Upper lobe of right lung (tissue), 1 donor: ENCODE data around the gene EIF1AD. TPM values are rescaled to one million over a fixed set of nuclear protein-coding genes. Genes with fewer than 3 reads are reported as not detected.

Source experiments
- ATAC-seq: fragments of 200-7000 bp; cut with Tn5 transposase; one replicate; pipeline ENCODE4 v1.9.1; 2020; ENCODE audit warnings: mild to moderate bottlenecking, moderate library complexity
- DNase-seq: peaks from one replicate; pipeline ENCODE4 v3.0.0-alpha.2; 2020
- H3K27ac ChIP-seq: fragments of 200-600 bp; one replicate; pipeline ENCODE4 v1.8.0; 2022
- H3K27me3 ChIP-seq: fragments of 200-600 bp; one replicate; pipeline ENCODE4 v1.8.0; 2022; ENCODE audit warnings: mild to moderate bottlenecking
- H3K36me3 ChIP-seq: fragments of 200-600 bp; one replicate; pipeline ENCODE4 v1.8.0; 2022
- H3K4me1 ChIP-seq: fragments of 200-600 bp; one replicate; pipeline ENCODE4 v1.8.0; 2022
- H3K4me3 ChIP-seq: fragments of 200-600 bp; one replicate; pipeline ENCODE4 v1.8.0; 2022; ENCODE audit warnings: mild to moderate bottlenecking
- H3K9me3 ChIP-seq: fragments of 200-600 bp; one replicate; pipeline ENCODE4 v1.8.0; 2022
- CTCF ChIP-seq: fragments of 200-600 bp; IDR thresholded peaks from one replicate; pipeline ENCODE4 v1.8.0; 2022; ENCODE audit warnings: antibody characterized with exemption
- intact Hi-C: fragments of 100-400 bp; cut with DNase I; formaldehyde crosslinking; loops from one replicate; pipeline ENCODE4 v1.11.0; 2022
- total RNA-seq: library from RNA; stranded (reverse); fragmentation: NEBNext Ultra II Directional; extraction: Animal tissue kit (Norgen Biotek cat#: 25700); gene quantifications from one replicate; pipeline ENCODE4 v1.2.1, GENCODE V29; 2021
- donor health status: DM: no; HTN: yes; CAD: no; lungs with severe emphysema.

The EIF1AD gene
- total RNA-seq, 1 donor from 2014 or later: 32.6 TPM

- no peaks in the 10 kb centered on the region for H3K27me3 ChIP-seq
- no peaks in the 10 kb centered on the region for H3K4me1 ChIP-seq
- DNase-seq (no peak), ATAC-seq (no peak)
- H3K36me3 ChIP-seq: peaks cover 6% of the 10 kb centered on the region
- no peak for TF ChIP-seq CTCF
- no peak overlapping the region for H3K27ac ChIP-seq
- H3K9me3 ChIP-seq: no peaks in the 10 kb centered on the region
- intact Hi-C loops: no loop called here
- no peak overlapping the region for H3K4me3 ChIP-seq
Observed at GRCh38 chr11:65992056-65992455, 9.9 kb downstream of the EIF1AD start.

- Histone ChIP-seq H3K4me3 (no peak overlapping the region), H3K4me1 (no peaks in the 10 kb centered on the region), H3K36me3 (no peaks in the 10 kb centered on the region), H3K27ac (no peak overlapping the region), H3K9me3 (no peaks in the 10 kb centered on the region), H3K27me3 (no peaks in the 10 kb centered on the region)
- intact Hi-C loops: loop anchor here (5.0 kb wide), 1 partner anchor 107 kb away; no protein-coding TSS in a partner anchor
- DNase-seq: no peak
- peak; percentile 99 for ATAC-seq
- TF ChIP-seq CTCF: peak; percentile 94
Observed at GRCh38 chr11:65988791-65989592, 13.0 kb downstream of the EIF1AD start.

- TF ChIP-seq CTCF: no peak
- ATAC-seq: no peak
- intact Hi-C loops: loop anchor here (5.0 kb wide), 1 partner anchor 105 kb away; no protein-coding TSS in a partner anchor
- H3K4me3 ChIP-seq: no peak overlapping the region
- no peaks in the 10 kb centered on the region for H3K4me1 ChIP-seq
- no peaks in the 10 kb centered on the region for H3K27me3 ChIP-seq
- no peak overlapping the region for H3K27ac ChIP-seq
- no peaks in the 10 kb centered on the region for H3K36me3 ChIP-seq
- H3K9me3 ChIP-seq: no peaks in the 10 kb centered on the region
- DNase-seq: no peak
Observed at GRCh38 chr11:65987336-65987735, 14.6 kb downstream of the EIF1AD start.

GRCh38 chr11:65983589-65983987 lies 18.4 kb downstream of the EIF1AD start:
- H3K9me3 ChIP-seq: no peaks in the 10 kb centered on the region
- no peak overlapping the region for H3K27ac ChIP-seq
- intact Hi-C loops: no loop called here
- H3K36me3 ChIP-seq: peaks cover 9% of the 10 kb centered on the region
- DNase-seq (no peak), ATAC-seq (no peak)
- no peaks in the 10 kb centered on the region for H3K4me1 ChIP-seq
- no peak overlapping the region for H3K4me3 ChIP-seq
- no peaks in the 10 kb centered on the region for H3K27me3 ChIP-seq
- TF ChIP-seq CTCF: no peak

GRCh38 chr11:65982824-65983588 lies 19.0 kb downstream of the EIF1AD start:
- Histone ChIP-seq H3K36me3 (peaks cover 14% of the 10 kb centered on the region), H3K9me3 (no peaks in the 10 kb centered on the region), H3K4me3 (no peak overlapping the region), H3K27ac (no peak overlapping the region), H3K27me3 (no peaks in the 10 kb centered on the region), H3K4me1 (no peaks in the 10 kb centered on the region)
- DNase-seq (no peak), ATAC-seq (no peak)
- intact Hi-C loops: no loop called here
- no peak for TF ChIP-seq CTCF
